Measurements from ENCODE around the gene C1orf74.

- TF ChIP-seq POLR2A (IDR thresholded peaks at IDR 0.05) (no peak), CTCF (IDR thresholded peaks at IDR 0.05) (no peak)
Measured at GRCh38 chr1:209825591-209826434, 41.5 kb upstream of the C1orf74 start.
